Head of caudate nucleus (tissue), 42 donors: Measurements from ENCODE around the gene INF2.

Experiments
- DNase-seq, 42 donors: peaks; one replicate each; pipeline versions ENCODE4 v3.0.0 to v3.0.0-alpha.2; 2020 to 2021; ENCODE audit warnings: mixed read lengths in 7 of 42
- intact Hi-C: fragments of 100-400 bp; cut with DNase I; formaldehyde crosslinking; loops from one replicate; pipeline ENCODE4 v1.15.0; 2022

The INF2 gene

DNA sequence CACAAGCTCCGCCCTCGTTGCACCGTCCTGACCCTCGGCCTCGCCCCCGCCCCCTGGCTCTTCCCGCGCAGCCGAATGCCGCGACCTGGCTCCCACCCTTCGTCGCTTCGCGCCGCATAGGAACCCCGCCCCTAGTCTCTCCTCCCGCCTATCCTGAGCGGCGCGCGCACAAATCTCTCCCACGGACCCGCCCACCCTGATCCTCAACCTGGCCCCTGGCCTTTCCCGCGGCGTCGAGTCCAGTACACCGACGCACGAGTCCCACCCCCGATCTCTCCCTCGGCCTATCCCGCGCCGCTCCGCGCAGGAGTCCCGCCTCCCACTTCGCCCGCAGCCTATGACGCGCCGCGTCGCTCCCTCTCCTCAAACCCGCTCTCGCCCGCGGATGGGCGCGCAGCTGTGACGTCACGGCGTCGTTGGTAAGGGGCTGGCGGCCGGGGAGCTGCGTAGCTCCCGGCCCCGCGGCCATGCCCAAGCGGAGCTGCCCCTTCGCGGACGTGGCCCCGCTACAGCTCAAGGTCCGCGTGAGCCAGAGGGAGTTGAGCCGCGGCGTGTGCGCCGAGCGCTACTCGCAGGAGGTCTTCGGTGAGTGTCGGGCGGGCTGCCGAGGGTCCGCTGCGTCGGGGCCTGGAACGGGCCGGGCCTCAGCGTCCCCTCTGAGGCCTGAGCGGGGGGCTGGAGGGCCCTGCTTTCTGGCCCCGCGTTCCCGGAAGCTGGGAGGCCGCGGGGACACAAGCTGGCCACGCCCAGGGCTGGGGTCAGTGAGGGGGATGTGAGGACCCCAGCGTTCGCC, 63.5 kb downstream of the INF2 start, which contains the start of gene SIVA1:
SIVA1 (plus strand) TSS at position 413 of the 793 bp plus-strand sequence; CDS start at position 468, 55 bp downstream.
- intact Hi-C loops: no loop called here

DNA sequence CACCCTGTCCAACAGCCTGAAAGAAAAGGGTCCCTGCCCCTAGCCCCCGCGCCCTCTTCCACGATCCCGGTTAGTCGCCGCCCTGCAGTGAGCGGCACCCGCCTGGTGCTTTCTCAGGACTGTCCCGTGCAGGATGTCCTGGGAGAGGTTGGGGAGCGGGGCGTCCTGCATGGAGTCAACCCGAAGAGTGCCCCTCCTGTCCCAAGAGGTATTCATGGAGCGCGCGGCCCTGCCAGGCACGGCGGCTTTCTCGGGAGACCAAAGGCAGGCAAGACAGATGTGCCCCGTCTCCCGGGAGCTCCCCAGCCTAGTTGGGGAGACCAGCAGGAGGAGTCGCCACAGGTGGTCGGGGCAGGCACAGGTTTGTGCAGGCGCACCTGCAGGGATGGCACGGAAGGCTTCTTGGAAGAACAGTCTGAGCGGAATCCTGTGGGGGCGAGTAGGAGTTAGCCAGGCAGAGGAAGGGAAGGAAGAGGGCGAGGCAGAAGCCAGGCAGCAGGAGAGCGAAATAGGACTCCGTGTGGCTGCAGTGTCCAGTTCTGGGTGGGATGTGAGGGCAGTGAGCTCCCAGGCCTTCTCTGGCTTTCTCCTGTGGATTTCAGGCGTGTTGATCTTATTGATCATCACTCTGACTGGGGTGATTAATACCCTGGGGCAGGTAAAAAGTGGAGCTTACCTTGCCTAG, 64.3 kb downstream of the INF2 start:
- intact Hi-C loops: no loop called here
- peak in 1 of 42 donors; percentile 23 for DNase-seq

More for the DNA sequence above, 63.5 kb downstream of the INF2 start, which contains the start of gene SIVA1:
- peak; percentile 98 to 100 (median 100) for DNase-seq

DNA sequence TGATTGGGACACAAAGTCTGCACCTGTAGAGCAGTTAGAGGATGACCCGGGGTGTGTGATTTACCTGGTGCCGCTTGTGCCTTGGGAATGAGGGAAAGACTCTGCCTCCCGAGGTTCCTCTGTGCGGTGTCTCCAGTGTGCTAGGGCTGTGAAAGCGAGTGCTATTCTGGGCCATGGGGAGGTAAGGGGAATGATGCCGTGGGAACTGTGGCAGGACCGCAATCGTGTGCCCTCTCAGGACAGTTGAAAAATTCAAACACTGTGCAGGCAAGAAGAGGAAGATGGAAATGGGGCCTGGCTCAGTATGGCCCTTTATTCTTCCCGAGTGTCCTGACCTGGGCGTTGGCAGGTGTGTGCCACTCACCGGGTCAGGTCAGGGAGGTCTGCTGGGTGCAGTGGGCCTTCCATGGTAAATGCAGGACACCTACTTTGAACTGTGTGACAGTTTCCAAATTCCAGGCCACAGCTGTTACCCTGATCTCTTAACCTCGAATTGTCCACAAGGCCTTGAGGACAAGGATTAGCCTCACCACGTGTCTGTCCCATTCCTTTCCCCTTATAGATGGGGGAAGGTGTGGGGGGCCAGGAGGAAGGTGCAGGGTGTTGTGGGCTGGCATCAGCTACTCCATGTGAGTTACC, 64.9 kb downstream of the INF2 start:
- intact Hi-C loops: no loop called here
- no peak for DNase-seq

DNA sequence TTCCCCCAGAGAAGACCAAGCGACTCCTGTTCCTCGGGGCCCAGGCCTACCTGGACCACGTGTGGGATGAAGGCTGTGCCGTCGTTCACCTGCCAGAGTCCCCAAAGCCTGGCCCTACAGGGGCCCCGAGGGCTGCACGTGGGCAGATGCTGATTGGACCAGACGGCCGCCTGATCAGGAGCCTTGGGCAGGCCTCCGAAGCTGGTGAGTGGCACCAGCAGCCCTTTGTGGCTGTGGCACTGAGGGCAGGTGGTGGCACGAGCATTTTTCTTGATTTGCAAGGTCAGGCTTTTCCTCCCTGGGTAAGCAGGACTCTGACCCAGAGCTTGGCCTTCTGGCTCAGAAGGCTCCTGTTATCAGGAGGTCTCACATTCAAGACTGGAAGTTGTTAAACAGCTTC, 66.2 kb downstream of the INF2 start:
- DNase-seq: no peak
- intact Hi-C loops: no loop called here

DNA sequence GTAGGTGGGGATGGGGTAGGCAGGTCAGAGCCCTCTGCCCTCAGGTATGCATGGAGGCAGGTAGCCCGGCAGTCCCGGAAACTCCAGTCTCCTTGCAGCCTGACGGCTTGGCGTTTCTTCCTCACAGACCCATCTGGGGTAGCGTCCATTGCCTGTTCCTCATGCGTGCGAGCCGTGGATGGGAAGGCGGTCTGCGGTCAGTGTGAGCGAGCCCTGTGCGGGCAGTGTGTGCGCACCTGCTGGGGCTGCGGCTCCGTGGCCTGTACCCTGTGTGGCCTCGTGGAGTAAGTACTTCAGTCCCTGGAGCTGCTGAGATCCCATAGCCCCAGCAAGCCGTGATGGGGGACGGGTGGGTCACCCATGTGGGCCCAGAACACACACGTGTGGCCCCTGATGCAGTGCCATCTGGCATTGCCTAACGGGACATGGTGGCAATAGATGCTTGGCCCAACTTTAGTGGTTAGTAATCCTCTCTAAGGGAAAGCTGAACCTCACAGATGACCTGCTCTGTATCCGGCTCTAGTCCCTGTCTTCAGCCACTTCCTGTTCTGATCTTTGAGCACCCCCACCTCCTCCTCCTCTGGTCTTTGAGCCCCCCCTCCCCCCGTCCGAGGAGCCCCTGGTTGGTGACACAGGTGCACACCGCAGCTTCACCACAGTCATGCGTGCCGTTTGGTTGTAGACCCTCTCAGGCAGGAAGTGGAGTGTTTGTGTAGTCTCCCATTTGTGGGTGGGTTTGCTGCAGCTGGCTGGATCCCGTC, 67.2 kb downstream of the INF2 start:
- intact Hi-C loops: no loop called here
- no peak for DNase-seq

DNA sequence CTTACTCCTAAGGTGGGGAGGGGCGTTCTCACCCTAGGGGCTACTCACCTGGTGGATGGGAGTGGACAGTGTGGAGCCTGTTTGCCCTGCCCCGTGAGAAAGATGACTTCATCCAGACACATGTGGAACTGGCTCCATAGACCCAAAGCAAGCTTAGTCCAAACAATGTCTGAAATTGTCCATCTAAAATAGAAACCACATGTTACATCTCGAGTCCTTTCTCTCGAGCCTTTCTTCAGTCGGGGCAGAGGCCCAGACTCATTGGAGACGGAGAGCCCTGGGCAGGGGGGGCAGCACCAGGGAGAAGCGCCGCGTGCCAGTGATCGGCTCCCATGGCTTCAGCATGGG, 67.8 kb downstream of the INF2 start:
- DNase-seq: no peak
- intact Hi-C loops: no loop called here

DNA sequence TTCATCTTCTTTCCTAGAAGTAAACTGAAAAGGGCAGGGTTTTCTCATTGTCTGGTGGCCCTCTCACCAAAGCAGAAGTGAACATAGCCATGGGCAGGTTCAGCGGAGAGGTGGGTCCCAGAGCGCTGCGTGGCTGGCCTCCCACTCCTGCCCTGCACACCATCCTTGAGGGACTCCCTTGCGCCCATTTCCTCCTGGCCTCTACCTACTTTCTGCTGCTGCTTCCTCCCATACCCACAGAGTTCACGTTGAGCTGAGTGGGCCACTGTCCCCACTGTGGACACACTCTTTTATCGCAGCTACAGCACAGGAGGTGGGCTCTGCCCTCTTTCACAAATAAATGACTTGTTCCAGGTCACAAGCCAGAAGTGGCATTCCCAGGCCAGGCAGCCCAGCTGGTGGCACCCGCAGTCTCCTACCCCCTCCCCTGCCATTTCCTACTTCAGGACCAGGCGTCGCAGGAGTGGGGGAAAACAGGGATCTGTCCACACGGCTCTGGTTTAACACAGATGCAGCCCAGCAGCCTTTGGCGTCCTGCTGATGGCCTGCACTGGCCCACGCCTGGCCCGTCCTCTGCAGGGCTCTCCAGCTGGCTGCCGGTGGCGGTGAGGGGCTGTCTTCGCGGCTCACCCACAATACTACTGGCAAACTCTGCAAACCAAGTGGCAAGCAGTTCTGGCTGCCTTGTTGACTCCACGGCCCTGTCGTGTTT, 68.4 kb downstream of the INF2 start:
- no peak for DNase-seq
- intact Hi-C loops: no loop called here

DNA sequence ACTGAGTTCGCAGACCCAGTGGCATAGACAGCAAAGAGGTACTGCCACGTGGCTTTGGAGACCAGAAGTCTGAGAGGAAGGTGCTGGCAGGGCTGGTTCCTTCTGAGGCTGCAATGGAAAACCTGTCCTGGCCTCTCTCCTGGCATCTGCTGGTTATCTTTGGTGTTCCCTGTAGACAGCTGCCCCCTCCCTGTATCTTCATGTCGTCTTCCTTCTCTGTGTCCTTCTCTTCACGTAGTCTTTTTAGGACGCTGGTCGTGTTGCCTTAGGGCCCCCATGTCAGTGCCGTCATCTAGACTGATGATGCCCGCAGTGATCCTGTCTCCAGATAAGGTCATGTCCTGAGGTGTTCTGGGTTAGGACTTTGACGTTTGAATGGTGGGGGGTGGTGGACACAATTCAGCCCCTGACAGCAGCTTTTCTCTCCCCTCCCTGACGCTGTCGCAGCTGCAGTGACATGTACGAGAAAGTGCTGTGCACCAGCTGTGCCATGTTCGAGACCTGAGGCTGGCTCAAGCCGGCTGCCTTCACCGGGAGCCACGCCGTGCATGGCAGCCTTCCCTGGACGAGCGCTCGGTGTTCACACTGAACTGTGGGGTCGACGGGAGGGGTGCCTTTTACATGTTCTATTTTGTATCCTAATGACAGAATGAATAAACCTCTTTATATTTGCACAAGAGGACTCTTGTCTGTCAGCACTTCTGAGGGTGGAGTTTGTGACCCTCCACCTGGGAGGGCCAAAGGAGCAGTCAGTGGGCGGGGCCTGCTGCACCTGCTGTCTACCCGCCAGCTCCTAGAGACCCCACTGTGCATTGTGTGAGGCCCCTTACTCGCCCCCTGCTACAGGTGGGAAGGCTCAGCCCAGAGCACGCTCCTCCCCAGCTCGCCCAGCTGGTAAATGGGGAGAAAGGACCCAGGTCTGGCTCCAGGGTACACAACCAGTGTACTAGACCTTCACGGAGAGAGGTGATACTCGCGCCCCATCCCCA, 69.9 kb downstream of the INF2 start:
- no peak for DNase-seq
- intact Hi-C loops: no loop called here

DNA sequence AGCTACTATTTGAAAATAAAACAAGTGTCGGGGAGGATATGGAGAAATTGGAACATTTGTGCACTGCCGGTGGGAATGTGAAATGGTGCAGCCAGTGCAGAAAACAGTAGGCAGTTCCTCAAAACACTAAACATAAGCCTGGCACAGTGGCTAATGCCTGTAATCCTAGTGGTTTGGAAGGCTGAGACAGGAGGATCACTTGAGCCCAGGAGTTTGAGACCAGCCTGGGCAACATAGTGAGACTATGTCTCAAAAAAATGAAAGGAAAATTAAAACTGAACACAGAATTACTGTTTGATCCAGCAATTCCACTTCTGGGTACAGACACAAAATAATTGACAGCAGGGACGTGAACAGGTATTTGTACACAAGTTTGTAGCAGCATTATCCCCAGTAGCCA, 76.1 kb downstream of the INF2 start:
- intact Hi-C loops: loop anchor here (5.0 kb wide), 1 partner anchor 62 kb away; no protein-coding TSS in a partner anchor
- DNase-seq: no peak

DNA sequence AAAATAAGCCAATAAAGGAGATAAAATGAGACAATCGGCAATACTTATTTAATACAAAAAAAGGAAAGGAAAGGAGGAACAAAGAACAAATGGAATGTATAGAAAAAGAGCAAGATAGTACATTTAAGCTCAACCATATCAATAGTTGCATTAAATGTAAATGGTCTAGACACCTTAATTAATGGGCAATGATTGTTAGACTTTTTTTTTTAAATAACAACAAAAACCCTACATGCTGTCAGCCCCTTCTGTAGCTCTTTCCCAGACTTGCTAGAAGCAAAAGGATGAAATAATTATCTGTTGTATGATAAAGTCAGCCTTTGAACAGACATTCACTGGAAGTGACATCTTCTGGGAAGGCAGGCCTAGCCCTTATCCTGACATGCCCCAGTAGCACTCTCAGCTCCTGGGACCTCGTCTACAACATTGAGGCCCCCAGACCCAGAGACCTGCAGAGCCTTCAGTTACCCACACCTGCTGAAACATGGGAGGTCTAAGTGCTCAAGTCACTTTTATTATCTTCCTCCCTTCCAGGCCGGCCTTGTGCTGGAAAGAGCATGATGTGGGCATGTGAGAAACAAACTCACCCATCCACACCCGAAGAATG, 76.9 kb downstream of the INF2 start:
- intact Hi-C loops: loop anchor here (5.0 kb wide), 1 partner anchor 61 kb away; no protein-coding TSS in a partner anchor
- no peak for DNase-seq

DNA sequence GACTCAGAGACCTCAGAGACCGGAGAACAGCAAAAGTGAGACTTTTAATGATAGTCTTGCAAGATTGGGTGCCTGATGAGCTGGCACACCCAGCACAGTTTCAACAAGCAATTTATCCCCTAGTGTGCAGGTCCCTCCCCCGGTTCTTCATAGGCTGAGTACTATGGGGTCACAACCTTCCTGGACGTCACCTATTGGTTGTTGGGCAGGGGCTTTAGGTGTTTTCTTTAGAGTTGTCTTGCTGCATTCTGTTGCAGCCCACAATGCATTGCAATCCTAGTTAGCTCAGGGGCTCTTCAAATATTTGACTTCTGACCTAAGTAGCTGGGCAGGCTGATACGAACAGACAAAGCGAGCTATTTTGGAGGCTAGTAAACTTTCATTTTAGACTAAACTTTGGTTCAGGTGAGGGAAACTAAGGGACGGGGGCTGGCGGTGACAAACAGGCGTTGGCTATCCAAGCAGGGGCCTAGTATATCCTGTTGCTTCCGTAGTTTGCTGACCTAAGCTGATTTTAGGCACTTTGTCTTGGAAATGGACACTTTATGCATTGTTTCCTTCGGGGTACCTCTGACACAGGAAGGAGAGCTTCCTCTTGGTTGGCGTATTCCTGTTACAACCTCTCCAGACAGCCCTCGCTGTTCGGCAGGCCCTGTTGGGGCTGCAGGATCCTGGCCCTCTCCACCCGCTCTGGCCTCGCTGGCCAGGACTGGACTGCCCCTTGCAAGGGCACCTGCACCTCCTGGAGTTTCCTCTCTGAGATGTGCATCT, 77.6 kb downstream of the INF2 start:
- DNase-seq: no peak
- intact Hi-C loops: loop anchor here (5.0 kb wide), 1 partner anchor 60 kb away; no protein-coding TSS in a partner anchor

DNA sequence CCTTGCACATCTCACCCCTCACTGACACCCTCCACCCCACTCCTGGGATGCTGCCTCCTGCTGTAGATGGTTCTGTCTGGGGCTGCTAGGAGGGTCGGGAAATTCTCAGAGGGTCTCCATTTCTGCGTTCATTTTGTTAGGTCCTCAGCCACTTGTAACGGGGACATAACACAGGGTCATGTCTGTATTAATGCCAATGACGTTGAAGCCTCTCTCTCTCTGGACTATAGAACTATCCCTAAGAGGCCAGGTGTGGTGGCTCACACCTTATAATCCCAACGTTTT, 78.2 kb downstream of the INF2 start:
- intact Hi-C loops: loop anchor here (5.0 kb wide), 1 partner anchor 60 kb away; no protein-coding TSS in a partner anchor
- DNase-seq: no peak

DNA sequence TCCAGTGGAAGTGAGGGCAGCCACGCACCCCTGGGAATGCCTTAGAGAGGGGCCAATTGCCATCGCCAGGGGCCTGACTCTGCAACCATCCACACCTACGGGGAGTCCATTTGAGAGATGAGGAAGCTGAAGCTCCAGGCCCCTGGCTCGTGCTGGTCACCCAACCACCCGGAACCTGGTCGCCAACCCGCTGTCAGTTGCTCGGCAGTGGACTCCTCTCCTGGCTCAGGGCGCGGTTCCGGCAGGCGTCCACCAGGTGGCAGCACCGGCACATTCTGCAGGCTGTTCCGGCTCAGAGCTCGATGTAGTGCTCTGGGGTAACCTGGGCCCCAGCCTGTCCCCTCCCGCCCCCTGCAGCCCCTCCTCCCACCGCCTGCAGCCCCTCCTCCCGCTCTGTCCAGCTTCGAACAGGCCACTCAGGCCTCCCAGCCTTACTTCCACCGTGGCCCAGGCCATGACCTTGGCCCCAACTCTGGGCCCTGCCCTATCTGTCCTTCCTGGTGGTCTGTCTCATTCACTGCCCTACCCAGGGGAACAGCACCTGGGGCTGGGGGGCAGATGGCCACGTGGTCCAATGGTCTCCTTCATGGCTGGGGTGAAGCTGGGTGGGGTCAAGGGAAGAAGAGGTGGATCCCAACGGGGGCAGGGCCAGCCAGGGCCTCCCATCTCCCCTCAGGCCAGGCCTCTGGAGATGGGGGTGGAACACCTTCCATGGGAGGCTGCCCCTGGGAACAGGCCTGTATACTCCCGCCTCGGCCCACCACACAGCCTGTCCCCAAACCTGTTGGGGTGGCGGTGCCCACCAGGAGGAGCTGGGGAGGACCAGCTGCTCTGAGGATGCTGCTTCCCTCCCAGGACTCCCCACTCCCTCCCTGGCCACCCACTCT, 79.3 kb downstream of the INF2 start:
- DNase-seq: peak; percentile 73 to 98 (median 94)
- intact Hi-C loops: loop anchor here (5.0 kb wide), 1 partner anchor 59 kb away; no protein-coding TSS in a partner anchor

DNA sequence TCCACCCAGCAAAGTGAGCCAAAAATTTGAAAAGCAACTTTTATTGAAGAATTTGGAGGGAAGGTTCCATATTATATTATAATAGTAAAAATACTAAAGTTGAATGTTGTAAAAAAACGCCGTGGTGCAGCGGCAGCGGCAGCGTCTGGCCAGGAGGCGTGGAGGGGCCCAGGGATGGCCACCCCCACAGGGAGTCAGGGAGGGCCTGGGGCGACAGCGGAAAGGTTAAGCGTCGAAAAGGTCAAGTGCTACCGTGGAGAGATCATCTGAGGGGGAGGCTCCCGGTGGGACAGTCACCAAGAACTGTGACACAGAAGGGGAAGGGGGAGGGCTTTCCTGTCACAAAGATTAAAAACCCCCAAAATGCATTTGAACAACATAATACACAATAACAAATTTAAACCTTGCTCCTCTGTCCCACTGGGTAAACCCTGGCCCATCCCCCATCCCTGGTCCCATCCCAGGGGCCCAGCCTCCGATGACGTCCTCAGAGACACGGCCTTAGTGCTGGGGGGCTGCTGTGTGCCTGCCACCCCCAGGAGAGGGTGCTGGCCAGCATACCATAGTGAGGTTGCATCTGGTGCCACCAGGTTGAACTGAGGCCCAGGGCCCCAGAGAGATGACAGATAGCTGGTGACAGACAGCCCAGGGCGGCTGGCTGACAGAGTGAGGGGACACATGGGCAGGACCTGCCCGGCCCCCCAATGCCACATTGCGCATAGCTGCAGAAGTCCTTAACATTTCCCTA, 80.1 kb downstream of the INF2 start:
- intact Hi-C loops: loop anchor here (5.0 kb wide), 1 partner anchor 58 kb away; no protein-coding TSS in a partner anchor

More for the DNA sequence above, 80.1 kb downstream of the INF2 start:
- no peak for DNase-seq
